ENCODE results near the gene POLR2J. TPM values are rescaled to one million over a fixed set of nuclear protein-coding genes. Genes with fewer than 3 reads are reported as not detected.

POLR2J gene
- 18.2 TPM in 2 replicates for total RNA-seq

GRCh38 chr7:102478314-102479208 is at the start of gene POLR2J:
TSS of gene POLR2J (minus strand) at chr7:102478922. CDS start at chr7:102478860, 62 bp downstream.

DNA sequence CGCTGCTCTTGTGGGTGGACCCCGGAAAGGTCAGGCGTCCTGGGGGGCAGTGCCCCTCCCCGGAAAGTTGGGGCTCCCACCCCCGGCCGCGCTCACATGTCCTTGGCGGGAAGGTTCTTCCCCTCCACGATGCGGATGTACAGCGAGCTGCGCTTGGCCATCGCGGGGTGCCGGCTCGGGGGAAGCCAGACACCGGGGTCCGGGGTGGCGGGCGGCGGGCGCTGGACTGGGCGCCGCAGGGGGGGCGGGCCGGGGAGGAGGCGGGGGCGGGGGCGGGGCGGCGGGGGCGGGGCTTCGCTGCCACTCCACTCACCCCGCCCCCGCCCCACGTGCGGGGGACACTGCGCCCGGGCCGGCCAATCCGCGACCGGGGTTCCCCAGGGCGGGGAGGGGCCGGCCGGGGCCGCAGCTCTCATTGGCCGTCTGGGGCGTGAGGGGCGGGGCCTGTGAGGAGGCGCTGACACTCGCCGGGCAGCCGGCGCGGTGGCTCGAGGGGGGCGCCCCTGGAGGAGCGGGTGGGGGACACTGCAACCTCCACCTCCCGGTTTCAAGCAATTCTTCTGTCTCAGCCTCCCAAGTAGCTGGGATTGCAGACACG is 38.9 kb upstream of the POLR2J start, which contains the start of gene RASA4B:
RASA4B (minus strand) TSS at position 228 of the 598 bp plus-strand sequence; CDS start at position 161, 67 bp downstream.

GRCh38 chr7:102464577-102465280 is 14.0 kb downstream of the POLR2J start, which contains the start of the genes ALKBH4 and LRWD1:
TSS of gene ALKBH4 (minus strand) at chr7:102464863. CDS start at chr7:102464836, 27 bp downstream.
TSS of gene LRWD1 (plus strand) at chr7:102464984. CDS start at chr7:102465081, 97 bp downstream.

GRCh38 chr7:102433219-102434038 is 45.3 kb downstream of the POLR2J start, which contains the start of gene ORAI2:
TSS of gene ORAI2 (plus strand) at chr7:102433575. CDS start at chr7:102438957, 5,382 bp downstream.

Other genes with a start within 250 kb of the POLR2J start
- gene SH2B2, start 192.1 kb downstream of the POLR2J start, total RNA-seq, result 1.8 and 2.1 TPM in 2 replicates
- not detected in 2 replicates for gene SPDYE6, start 122.5 kb downstream of the POLR2J start, total RNA-seq
- gene PRKRIP1, start 82.6 kb downstream of the POLR2J start, total RNA-seq, result 19.0 and 19.2 TPM in 2 replicates
- 53.9 and 58.0 TPM in 2 replicates for gene ORAI2, start 45.3 kb downstream of the POLR2J start, total RNA-seq
- gene ALKBH4, start 14.1 kb downstream of the POLR2J start, total RNA-seq, result 10.9 and 12.8 TPM in 2 replicates
- gene LRWD1, start 13.9 kb downstream of the POLR2J start, total RNA-seq, result 14.8 and 15.3 TPM in 2 replicates
- gene RASA4B, start 38.9 kb upstream of the POLR2J start, total RNA-seq, result 1.7 and 6.5 TPM in 2 replicates
- 4.2 and 5.6 TPM in 2 replicates for gene UPK3BL2, start 64.8 kb upstream of the POLR2J start, total RNA-seq
- not detected in 2 replicates for gene SPDYE2, start 72.3 kb upstream of the POLR2J start, total RNA-seq
- gene POLR2J3, start 93.7 kb upstream of the POLR2J start, total RNA-seq, result 36.5 and 75.0 TPM in 2 replicates
- 10.4 and 14.9 TPM in 2 replicates for gene RASA4, start 137.8 kb upstream of the POLR2J start, total RNA-seq
- 7.4 and 15.4 TPM in 2 replicates for gene UPK3BL1, start 163.9 kb upstream of the POLR2J start, total RNA-seq
- gene SPDYE2B, start 171.4 kb upstream of the POLR2J start, total RNA-seq, result not detected in 2 replicates
- 6.9 and 7.6 TPM in 2 replicates for gene POLR2J2, start 192.7 kb upstream of the POLR2J start, total RNA-seq